Endothelial cell (in vitro differentiated cells): Measurements from ENCODE around the gene STX11. TPM values are rescaled to one million over a fixed set of nuclear protein-coding genes. Genes with fewer than 3 reads are reported as not detected.

Experiments used
- DNase-seq: peaks from one replicate; pipeline ENCODE4 v3.0.0; 2021; ENCODE audit warnings: low spot score
- H3K27ac Mint-ChIP-seq: one replicate; pipeline ENCODE4 v1.8.0; 2021; ENCODE audit warnings: mixed read lengths, inconsistent platforms; ENCODE audit not compliant: unreplicated experiment
- H3K27me3 Mint-ChIP-seq: one replicate; pipeline ENCODE4 v1.8.0; 2021; ENCODE audit warnings: mild to moderate bottlenecking, moderate library complexity, mixed read lengths, inconsistent platforms; ENCODE audit not compliant: unreplicated experiment
- H3K36me3 Mint-ChIP-seq: one replicate; pipeline ENCODE4 v1.8.0; 2021; ENCODE audit warnings: mild to moderate bottlenecking, low read depth, mixed read lengths, inconsistent platforms; ENCODE audit not compliant: unreplicated experiment
- H3K4me1 Mint-ChIP-seq: one replicate; pipeline ENCODE4 v1.8.0; 2021; ENCODE audit warnings: mild to moderate bottlenecking, mixed read lengths, inconsistent platforms; ENCODE audit not compliant: unreplicated experiment
- H3K4me3 Mint-ChIP-seq: one replicate; pipeline ENCODE4 v1.8.0; 2021; ENCODE audit warnings: mild to moderate bottlenecking, mixed read lengths, inconsistent platforms; ENCODE audit not compliant: unreplicated experiment
- H3K9me3 Mint-ChIP-seq: one replicate; pipeline ENCODE4 v1.8.0; 2021; ENCODE audit warnings: mixed read lengths, inconsistent platforms; ENCODE audit not compliant: unreplicated experiment
- total RNA-seq: library from RNA; stranded (reverse); fragmentation: NEBNext Ultra II Directional; extraction: Animal tissue kit (Norgen Biotek cat#: 25700); gene quantifications from one replicate; pipeline ENCODE4 v1.2.1, GENCODE V29; 2021; ENCODE audit not compliant: unreplicated experiment
- TF ChIP-seq, protein P1 (sequence below): fragments of 200-600 bp; sonication (generic); IDR thresholded peaks from one replicate; pipeline ENCODE4 v1.5.0; 2021; ENCODE audit warnings: antibody characterized with exemption; ENCODE audit not compliant: unreplicated experiment

Gene STX11
- total RNA-seq, 1 donor from 2014 or later, result not detected

- TF ChIP-seq, protein P1, sequence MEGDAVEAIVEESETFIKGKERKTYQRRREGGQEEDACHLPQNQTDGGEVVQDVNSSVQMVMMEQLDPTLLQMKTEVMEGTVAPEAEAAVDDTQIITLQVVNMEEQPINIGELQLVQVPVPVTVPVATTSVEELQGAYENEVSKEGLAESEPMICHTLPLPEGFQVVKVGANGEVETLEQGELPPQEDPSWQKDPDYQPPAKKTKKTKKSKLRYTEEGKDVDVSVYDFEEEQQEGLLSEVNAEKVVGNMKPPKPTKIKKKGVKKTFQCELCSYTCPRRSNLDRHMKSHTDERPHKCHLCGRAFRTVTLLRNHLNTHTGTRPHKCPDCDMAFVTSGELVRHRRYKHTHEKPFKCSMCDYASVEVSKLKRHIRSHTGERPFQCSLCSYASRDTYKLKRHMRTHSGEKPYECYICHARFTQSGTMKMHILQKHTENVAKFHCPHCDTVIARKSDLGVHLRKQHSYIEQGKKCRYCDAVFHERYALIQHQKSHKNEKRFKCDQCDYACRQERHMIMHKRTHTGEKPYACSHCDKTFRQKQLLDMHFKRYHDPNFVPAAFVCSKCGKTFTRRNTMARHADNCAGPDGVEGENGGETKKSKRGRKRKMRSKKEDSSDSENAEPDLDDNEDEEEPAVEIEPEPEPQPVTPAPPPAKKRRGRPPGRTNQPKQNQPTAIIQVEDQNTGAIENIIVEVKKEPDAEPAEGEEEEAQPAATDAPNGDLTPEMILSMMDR, result no peak
Measured at GRCh38 chr6:144153260-144153659, 2.9 kb downstream of the STX11 start.

DNA sequence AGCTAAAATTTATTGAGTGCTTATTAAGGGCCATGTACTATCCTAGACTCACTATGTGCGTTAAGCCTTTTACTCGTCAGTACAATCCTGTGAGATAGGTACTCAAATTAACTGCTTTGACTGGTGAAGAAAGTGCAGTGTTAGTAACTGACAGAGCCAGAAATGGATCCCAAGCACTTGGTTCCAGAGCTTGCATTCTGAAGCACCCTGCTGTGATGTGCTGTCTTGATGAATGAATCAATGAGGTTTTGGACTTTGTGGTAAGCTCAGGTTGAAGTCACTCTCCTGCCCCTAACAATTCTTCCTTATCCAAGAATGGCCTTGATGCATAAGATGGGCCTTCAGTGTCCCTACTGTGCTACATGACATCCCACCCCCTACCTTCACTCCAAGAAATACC lies 3.7 kb downstream of the STX11 start:
- Mint-ChIP-seq H3K36me3 (no peaks in the 10 kb centered on the region), H3K4me1 (peaks cover 6% of the 10 kb centered on the region), H3K9me3 (no peaks in the 10 kb centered on the region), H3K27me3 (peaks cover 7% of the 10 kb centered on the region), H3K27ac (no peak overlapping the region), H3K4me3 (no peak overlapping the region)
- no peak for DNase-seq
- TF ChIP-seq, protein P1, result no peak

More at GRCh38 chr6:144153260-144153659, 2.9 kb downstream of the STX11 start:
- H3K4me3 Mint-ChIP-seq, result no peak overlapping the region
- peak overlapping the region; percentile 32 for H3K27ac Mint-ChIP-seq
- H3K9me3 Mint-ChIP-seq, result no peaks in the 10 kb centered on the region
- peaks cover 6% of the 10 kb centered on the region for H3K4me1 Mint-ChIP-seq
- no peak for DNase-seq
- peaks cover 7% of the 10 kb centered on the region for H3K27me3 Mint-ChIP-seq
- H3K36me3 Mint-ChIP-seq, result no peaks in the 10 kb centered on the region

- DNase-seq, result no peak
- no peak overlapping the region for H3K4me3 Mint-ChIP-seq
- peaks cover 6% of the 10 kb centered on the region for H3K4me1 Mint-ChIP-seq
- H3K9me3 Mint-ChIP-seq, result no peaks in the 10 kb centered on the region
- peaks cover 3% of the 10 kb centered on the region for H3K27me3 Mint-ChIP-seq
- no peaks in the 10 kb centered on the region for H3K36me3 Mint-ChIP-seq
- TF ChIP-seq, protein P1, result no peak
- H3K27ac Mint-ChIP-seq, result no peak overlapping the region
Measured at GRCh38 chr6:144155529-144155928, 5.2 kb downstream of the STX11 start.

- Mint-ChIP-seq H3K27me3 (peaks cover 3% of the 10 kb centered on the region), H3K9me3 (no peaks in the 10 kb centered on the region), H3K36me3 (no peaks in the 10 kb centered on the region), H3K27ac (no peak overlapping the region), H3K4me1 (peaks cover 2% of the 10 kb centered on the region), H3K4me3 (no peak overlapping the region)
- DNase-seq, result no peak
- TF ChIP-seq, protein P1, result no peak
Measured at GRCh38 chr6:144156338-144156737, 6.0 kb downstream of the STX11 start.

GRCh38 chr6:144156991-144157390 lies 6.7 kb downstream of the STX11 start:
- no peak for DNase-seq

More at GRCh38 chr6:144156991-144157390, 6.7 kb downstream of the STX11 start:
- Mint-ChIP-seq H3K9me3 (no peaks in the 10 kb centered on the region), H3K27me3 (peaks cover 3% of the 10 kb centered on the region), H3K4me3 (no peak overlapping the region), H3K36me3 (no peaks in the 10 kb centered on the region), H3K27ac (no peak overlapping the region), H3K4me1 (no peaks in the 10 kb centered on the region)
- TF ChIP-seq, protein P1, result no peak
